ENCODE measurements around the gene DGAT2L6.
A peak's percentile ranks its signal among the peaks of the same experiment; 100 is the strongest.

The DGAT2L6 gene

DNA sequence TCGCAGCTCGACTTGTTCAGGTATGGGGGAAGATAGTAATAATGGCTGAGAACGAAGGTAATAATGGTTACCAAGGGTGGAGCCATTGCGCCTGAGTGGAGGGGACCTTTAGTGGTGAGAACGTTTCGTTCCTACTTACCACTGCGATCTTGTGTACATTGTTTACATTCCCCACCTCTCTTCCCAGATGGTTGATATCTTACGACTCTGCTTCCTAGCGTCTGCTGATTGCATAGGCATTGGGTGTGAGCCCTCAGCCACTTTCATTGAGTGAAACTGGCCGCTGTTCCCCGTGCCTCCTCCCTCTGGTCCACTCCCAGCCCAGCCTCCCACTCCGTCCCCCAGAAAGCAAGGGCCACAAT is 43.2 kb upstream of the DGAT2L6 start:
- peak overlapping the region; percentile 79 for H3K4me3 ChIP-seq (ENCODE audit: low read depth, low read length)
- TF ChIP-seq, protein P1, sequence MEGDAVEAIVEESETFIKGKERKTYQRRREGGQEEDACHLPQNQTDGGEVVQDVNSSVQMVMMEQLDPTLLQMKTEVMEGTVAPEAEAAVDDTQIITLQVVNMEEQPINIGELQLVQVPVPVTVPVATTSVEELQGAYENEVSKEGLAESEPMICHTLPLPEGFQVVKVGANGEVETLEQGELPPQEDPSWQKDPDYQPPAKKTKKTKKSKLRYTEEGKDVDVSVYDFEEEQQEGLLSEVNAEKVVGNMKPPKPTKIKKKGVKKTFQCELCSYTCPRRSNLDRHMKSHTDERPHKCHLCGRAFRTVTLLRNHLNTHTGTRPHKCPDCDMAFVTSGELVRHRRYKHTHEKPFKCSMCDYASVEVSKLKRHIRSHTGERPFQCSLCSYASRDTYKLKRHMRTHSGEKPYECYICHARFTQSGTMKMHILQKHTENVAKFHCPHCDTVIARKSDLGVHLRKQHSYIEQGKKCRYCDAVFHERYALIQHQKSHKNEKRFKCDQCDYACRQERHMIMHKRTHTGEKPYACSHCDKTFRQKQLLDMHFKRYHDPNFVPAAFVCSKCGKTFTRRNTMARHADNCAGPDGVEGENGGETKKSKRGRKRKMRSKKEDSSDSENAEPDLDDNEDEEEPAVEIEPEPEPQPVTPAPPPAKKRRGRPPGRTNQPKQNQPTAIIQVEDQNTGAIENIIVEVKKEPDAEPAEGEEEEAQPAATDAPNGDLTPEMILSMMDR (IDR thresholded peaks at IDR 0.05; ENCODE audit: low read depth, low read length): no peak
- DNase-seq (ENCODE audit: low read depth, low spot score): peak; percentile 1
- in situ Hi-C loops (cut with HindIII; ENCODE audit: low sequenced_read_pairs): no loop called here

DNA sequence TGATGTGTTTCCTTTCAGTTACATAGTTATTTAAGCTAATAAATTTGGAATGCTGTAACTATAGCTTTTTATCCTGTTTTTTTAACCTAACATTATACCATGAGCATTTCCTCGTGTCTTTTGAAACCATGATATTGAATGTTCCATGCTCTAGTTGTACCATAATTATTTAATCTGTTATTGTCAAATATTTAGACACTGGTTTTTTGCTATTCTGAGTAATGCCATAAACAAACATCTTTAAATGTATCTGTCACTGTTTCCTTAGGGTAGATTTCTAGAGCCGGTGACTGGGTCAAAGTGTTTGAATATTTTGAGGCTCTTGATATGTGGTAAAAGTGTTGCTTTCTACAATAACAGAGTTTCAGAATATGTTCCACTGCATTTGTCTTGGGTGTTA is 38.7 kb upstream of the DGAT2L6 start:
- TF ChIP-seq, protein P1 (IDR thresholded peaks at IDR 0.05; ENCODE audit: low read depth, low read length): no peak
- DNase-seq (ENCODE audit: low read depth, low spot score): no peak
- in situ Hi-C loops (cut with HindIII; ENCODE audit: low sequenced_read_pairs): no loop called here
- no peak overlapping the region for H3K4me3 ChIP-seq (ENCODE audit: low read depth, low read length)

DNA sequence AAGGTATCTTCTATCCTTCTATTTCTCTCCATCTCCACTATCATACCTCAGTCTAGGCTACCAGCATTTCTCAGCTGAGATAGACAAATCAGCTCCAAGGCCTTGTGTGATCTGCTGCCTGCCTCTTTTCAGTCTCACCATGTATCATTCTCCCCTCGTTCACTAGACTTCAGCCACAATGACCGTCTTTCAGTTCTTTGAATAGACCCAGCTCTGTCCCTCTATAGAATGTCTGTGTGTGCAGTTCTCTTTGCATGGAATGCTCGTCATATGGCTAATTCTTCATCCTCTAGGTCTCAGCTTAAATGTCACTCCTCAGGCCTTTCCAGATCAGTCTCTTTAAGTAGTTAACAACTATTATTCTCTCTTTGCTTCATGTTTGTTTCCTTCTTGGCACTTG is 37.5 kb upstream of the DGAT2L6 start:
- TF ChIP-seq, protein P1 (IDR thresholded peaks at IDR 0.05; ENCODE audit: low read depth, low read length): no peak
- no peak for DNase-seq (ENCODE audit: low read depth, low spot score)
- no peak overlapping the region for H3K4me3 ChIP-seq (ENCODE audit: low read depth, low read length)
- in situ Hi-C loops (cut with HindIII; ENCODE audit: low sequenced_read_pairs): no loop called here

DNA sequence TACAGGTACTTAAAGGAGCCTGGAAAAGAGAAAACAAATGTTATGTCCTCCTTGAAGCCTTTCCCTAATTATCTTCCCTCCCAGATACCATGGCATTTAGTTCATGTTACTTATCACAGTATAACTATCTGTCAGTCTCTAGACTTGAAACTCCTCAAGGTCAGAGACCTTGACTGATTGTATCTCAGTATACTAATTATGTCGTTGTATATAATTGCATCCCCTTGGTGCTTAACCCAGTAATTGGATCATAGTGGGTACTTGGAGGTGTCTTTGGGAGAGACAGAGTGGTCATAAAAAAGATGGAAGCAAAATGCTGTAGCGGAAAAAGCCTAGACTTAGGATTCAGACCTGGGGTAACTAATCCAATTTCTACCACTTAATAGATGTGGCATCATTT is 35.9 kb upstream of the DGAT2L6 start:
- TF ChIP-seq, protein P1 (IDR thresholded peaks at IDR 0.05; ENCODE audit: low read depth, low read length): no peak
- in situ Hi-C loops (cut with HindIII; ENCODE audit: low sequenced_read_pairs): no loop called here
- no peak overlapping the region for H3K4me3 ChIP-seq (ENCODE audit: low read depth, low read length)
- DNase-seq (ENCODE audit: low read depth, low spot score): no peak

DNA sequence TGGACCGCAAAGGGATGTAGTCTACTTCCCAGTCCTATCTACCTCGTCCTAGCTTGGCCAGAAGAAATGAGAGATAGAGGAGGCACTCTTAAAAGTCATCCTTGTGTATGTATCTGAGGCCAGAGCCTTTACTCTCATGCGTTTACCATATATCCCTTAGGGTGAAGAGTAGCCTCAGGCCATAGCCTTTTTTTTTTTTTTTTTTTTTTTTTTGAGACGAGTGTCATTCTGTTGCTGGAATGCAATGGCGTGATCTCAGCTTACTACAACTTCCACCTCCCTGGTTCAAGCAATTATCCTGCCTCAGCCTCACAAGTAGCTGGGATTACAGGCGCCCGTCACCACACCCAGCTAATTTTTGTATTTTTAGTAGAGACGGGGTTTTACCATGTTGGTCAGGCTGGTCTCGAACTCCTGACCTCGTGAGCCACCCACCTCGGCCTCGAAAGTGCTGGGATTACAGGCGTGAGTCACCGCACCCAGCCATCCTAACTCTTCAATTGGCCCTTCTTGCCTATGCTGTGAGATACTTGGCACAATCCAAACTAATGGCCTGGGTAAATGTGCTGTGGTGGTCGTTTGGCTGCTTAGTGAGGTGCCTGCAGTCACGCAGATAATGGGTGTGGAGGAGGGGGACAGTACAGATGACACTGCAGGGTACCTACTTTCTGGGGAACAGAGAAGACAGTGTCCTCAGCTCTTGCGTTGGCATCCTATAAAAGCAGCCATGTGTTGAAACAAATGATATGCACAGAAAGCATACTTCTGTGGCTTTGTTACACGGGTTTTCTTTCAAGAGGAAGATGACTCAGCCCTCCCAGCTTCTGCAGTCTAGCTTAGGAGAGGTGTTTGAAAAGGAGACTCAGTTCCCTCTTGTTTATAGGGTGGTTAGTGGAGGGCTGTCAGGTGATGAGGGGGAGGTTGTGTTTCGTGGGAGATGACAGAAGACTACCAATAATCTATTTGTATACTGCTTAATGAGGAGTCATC is 10.4 kb upstream of the DGAT2L6 start:
- no peak overlapping the region for H3K4me3 ChIP-seq (ENCODE audit: low read depth, low read length)
- TF ChIP-seq, protein P1 (IDR thresholded peaks at IDR 0.05; ENCODE audit: low read depth, low read length): no peak
- in situ Hi-C loops (cut with HindIII; ENCODE audit: low sequenced_read_pairs): no loop called here
- peak; percentile 84 for DNase-seq (ENCODE audit: low read depth, low spot score)

DNA sequence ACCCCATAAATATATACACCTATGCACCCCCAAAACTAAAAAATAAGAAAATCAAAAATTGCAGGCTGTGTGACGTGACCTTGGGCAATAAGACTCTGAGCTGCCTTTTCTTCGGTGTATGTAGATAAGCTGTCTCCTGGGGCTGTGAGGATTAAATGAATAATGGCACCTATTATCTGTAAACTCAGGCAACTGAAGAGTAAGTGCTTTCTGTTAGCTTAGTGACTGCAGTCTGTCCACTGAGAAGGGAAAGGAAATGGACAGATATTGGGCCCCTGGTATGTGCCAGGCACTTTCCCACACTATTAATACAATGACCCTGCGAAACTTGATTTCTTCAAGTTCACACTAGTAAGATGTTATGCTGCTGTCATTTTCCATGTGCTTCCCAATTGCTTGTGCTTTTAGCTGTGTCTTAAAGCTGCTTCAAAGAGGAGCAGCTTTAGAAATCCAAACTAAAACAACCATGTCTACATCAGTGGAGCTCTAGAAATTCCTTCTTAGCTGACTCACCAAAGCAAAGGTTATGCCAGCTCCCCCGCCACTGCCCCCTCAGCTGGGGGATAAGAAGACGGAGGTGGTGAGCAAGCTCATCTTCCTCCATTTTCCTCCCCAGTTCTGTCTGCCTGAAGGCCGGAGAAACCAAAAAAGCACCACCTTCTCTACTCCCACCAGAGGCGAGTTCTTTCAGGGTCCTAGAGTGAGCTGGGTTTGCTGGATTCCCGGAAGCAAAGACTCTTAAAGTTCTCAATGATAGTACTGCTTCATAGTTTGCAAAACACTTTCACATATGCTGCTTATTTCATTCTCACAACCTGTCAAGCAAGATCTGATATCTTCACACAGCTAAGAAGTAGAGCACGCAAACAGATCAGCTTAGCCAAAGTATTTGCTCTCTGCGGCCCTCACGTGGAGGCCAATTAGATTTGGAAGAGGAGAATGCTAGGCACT is 8.8 kb upstream of the DGAT2L6 start:
- DNase-seq (ENCODE audit: low read depth, low spot score): peak; percentile 71
- in situ Hi-C loops (cut with HindIII; ENCODE audit: low sequenced_read_pairs): no loop called here
- no peak overlapping the region for H3K4me3 ChIP-seq (ENCODE audit: low read depth, low read length)
- TF ChIP-seq, protein P1 (IDR thresholded peaks at IDR 0.05; ENCODE audit: low read depth, low read length): no peak

Measured in astrocyte of the spinal cord (primary cell).